Keratinocyte (primary cell): ENCODE results near the gene P2RX3. TPM values are rescaled to one million over a fixed set of nuclear protein-coding genes. Genes with fewer than 3 reads are reported as not detected.
A peak's percentile ranks its signal among the peaks of the same experiment; 100 is the strongest.

Source experiments
- DNase-seq: peaks from one replicate; pipeline ENCODE4 v3.0.0-alpha.2; 2011; ENCODE audit warnings: low read depth, missing footprints, low spot score
- FAIRE-seq: peaks from 2 replicates; lab custom pipeline; 2011; peaks lifted over from hg19 to GRCh38; lab: Jason Lieb, UNC
- H2AFZ ChIP-seq: 2 replicates; pipeline ENCODE4 v1.6.0; 2012; ENCODE audit warnings: low read length, control low read depth, inconsistent platforms; ENCODE audit not compliant: control insufficient read depth
- H3K27ac ChIP-seq: 2 replicates; pipeline ENCODE4 v1.5.1; 2011; ENCODE audit warnings: low read length; ENCODE audit not compliant: control insufficient read depth, insufficient read depth
- H3K27me3 ChIP-seq: 3 replicates; pipeline ENCODE4 v1.6.0; 2011; ENCODE audit warnings: low read length; ENCODE audit not compliant: control insufficient read depth, insufficient read depth; ENCODE audit errors: extremely low read depth
- H3K36me3 ChIP-seq, 2 experiments: 2 replicates in 1 of 2; 3 replicates in 1 of 2; pipeline ENCODE4 v1.5.1; 2011; ENCODE audit warnings: low read length in 2 of 2, mild to moderate bottlenecking in 1 of 2; ENCODE audit not compliant: control insufficient read depth in 2 of 2, insufficient read depth in 2 of 2; ENCODE audit errors: extremely low read depth in 1 of 2
- H3K4me1 ChIP-seq: 3 replicates; pipeline ENCODE4 v1.5.1; 2011; ENCODE audit warnings: low read length; ENCODE audit not compliant: control insufficient read depth, insufficient read depth; ENCODE audit errors: extremely low read depth
- H3K4me2 ChIP-seq: 3 replicates; pipeline ENCODE4 v1.6.0; 2011; ENCODE audit warnings: low read depth, low read length; ENCODE audit not compliant: control insufficient read depth, insufficient read depth; ENCODE audit errors: extremely low read depth
- H3K4me3 ChIP-seq, 3 experiments: fragments of 200-600 bp in 1 of 3; sonication (generic) in 1 of 3; 2 replicates in 2 of 3; 3 replicates in 1 of 3; pipeline ENCODE4 v1.5.1; 2011 to 2016; ENCODE audit warnings: low read length in 3 of 3, mild to moderate bottlenecking in 3 of 3, control low read depth in 2 of 3, inconsistent platforms in 1 of 3, low read depth in 1 of 3, mixed read lengths in 1 of 3, mixed run types in 1 of 3, moderate library complexity in 1 of 3; ENCODE audit not compliant: control insufficient read depth in 2 of 3, insufficient read depth in 2 of 3; ENCODE audit errors: extremely low read depth in 1 of 3
- H3K79me2 ChIP-seq: 2 replicates; pipeline ENCODE4 v1.6.0; 2012; ENCODE audit warnings: low read length; ENCODE audit not compliant: control insufficient read depth, insufficient read depth
- H3K9ac ChIP-seq: 3 replicates; pipeline ENCODE4 v1.6.0; 2011; ENCODE audit warnings: low read length; ENCODE audit not compliant: control insufficient read depth, insufficient read depth; ENCODE audit errors: extremely low read depth
- H3K9me1 ChIP-seq: 3 replicates; pipeline ENCODE4 v1.6.0; 2011; ENCODE audit warnings: low read length; ENCODE audit not compliant: control insufficient read depth, insufficient read depth; ENCODE audit errors: extremely low read depth
- H3K9me3 ChIP-seq: 2 replicates; pipeline ENCODE4 v1.5.1; 2012; ENCODE audit warnings: low read depth, low read length; ENCODE audit not compliant: control insufficient read depth
- H4K20me1 ChIP-seq: 3 replicates; pipeline ENCODE4 v1.6.0; 2011; ENCODE audit warnings: low read length; ENCODE audit not compliant: control insufficient read depth, insufficient read depth; ENCODE audit errors: extremely low read depth
- CTCF ChIP-seq, 3 experiments: IDR thresholded peaks in 1 of 3; conservative IDR thresholded peaks in 1 of 3; optimal IDR thresholded peaks in 1 of 3; 2 replicates in 2 of 3; 3 replicates in 1 of 3; pipeline versions ENCODE3 to v1.5.1; 2011; ENCODE audit warnings: low read length in 3 of 3, mild to moderate bottlenecking in 3 of 3, moderate library complexity in 2 of 3, control low read depth in 1 of 3, inconsistent platforms in 1 of 3; ENCODE audit not compliant: insufficient read depth in 2 of 3; ENCODE audit errors: extremely low read depth in 1 of 3
- EZH2 ChIP-seq: IDR thresholded peaks from one replicate; pipeline ENCODE4 v1.6.1; 2012; ENCODE audit warnings: inconsistent platforms, mild to moderate bottlenecking, low read length, moderate library complexity
- dilution Hi-C: fragments of 300-500 bp; cut with MboI; formaldehyde crosslinking; loops from one replicate; pipeline ENCODE4 v1.7.0; 2020; ENCODE audit warnings: low sequenced_read_pairs; ENCODE audit not compliant: extremely low pct_ligation_motif_present
- polyA plus RNA-seq, 5 experiments: library from polyadenylated mRNA; depleted of rRNA in 3 of 5; stranded (reverse) in 3 of 5; stranded (forward) in 1 of 5; unstranded in 1 of 5; fragments of >200 nt; gene quantifications; 1 replicate in 1 of 5; 2 replicates in 3 of 5; 3 replicates in 1 of 5; pipeline versions ENCODE4 v1.2.1 to v1.2.3, GENCODE V29; 2011 to 2012; ENCODE audit warnings: missing spikeins in 2 of 5, low read depth in 1 of 5, low replicate concordance in 1 of 5

P2RX3 gene
- polyA plus RNA-seq, 1 donor (not counting 4 experiments of a cell fraction or from before 2014, with no cell fraction given) = not detected

DNA sequence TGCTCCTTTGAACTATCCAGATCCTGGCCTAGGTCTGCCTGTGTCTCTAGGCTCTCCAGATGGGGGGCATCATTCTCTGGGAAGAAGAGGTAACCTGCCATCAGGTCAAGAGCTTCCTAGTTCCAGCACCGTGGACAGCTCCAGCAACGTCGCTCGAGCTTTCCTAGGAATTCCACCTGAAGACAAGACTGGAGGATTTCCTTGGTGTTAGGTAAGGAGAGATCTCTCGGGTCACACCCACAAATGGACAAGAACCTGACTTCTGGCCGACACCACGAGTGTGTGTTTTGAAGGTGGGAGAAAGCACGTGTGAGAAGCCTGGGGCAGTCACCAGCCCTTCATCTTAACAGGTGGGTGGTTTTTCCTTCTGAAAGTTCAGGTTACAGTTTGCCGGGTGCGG lies 41.6 kb downstream of the P2RX3 start:
- no peak overlapping the region for H3K9ac ChIP-seq
- peak; percentile 70 for FAIRE-seq
- no peaks in the 10 kb centered on the region for H3K9me1 ChIP-seq
- H3K27me3 ChIP-seq = no peaks in the 10 kb centered on the region
- no peaks in the 10 kb centered on the region for H4K20me1 ChIP-seq
- H3K27ac ChIP-seq = no peak overlapping the region
- DNase-seq = no peak
- H3K4me2 ChIP-seq = no peak overlapping the region
- H3K4me3 ChIP-seq = no peak overlapping the region
- no peak for TF ChIP-seq CTCF (optimal IDR thresholded peaks at IDR 0.05 in 1 of 3, IDR thresholded peaks at IDR 0.05 in 1 of 3, conservative IDR thresholded peaks at IDR 0.05 in 1 of 3; ENCODE audit: extremely low read depth in 1 of 3, insufficient read depth in 2 of 3, low read length in 3 of 3)
- TF ChIP-seq EZH2 = no peak
- no peaks in the 10 kb centered on the region for H3K9me3 ChIP-seq
- no peaks in the 10 kb centered on the region for H3K79me2 ChIP-seq
- dilution Hi-C loops = no loop called here
- no peaks in the 10 kb centered on the region for H3K4me1 ChIP-seq
- no peak overlapping the region for H2AFZ ChIP-seq
- H3K36me3 ChIP-seq = no peaks in the 10 kb centered on the region

DNA sequence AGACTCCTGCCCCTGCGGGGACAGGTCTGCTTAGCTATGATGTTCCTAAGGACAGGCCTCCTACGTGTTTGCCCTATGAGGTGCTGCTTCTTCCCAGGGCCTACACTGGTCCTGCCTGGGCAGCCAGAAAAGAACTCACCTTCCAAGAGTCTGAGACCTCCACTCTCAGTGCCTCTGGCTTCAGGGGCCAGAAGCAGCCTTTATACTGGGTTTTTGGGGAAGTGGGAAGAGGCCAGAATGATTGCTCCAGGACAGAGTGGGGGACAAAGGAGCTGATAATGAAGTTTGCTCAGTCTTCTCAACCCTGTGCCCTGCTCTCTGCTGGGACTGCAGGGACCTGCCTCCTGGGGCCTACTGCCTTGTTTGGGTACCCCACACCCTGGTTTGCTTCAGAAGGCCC lies 42.8 kb downstream of the P2RX3 start, which contains the start of gene PRG3:
Gene PRG3, minus strand, starts transcription at position 176 of the 400 bp plus-strand sequence. CDS start 442 bp downstream, outside the sequence.
- H3K79me2 ChIP-seq = no peaks in the 10 kb centered on the region
- no peaks in the 10 kb centered on the region for H3K9me3 ChIP-seq
- H3K4me1 ChIP-seq = no peaks in the 10 kb centered on the region
- FAIRE-seq (no peak), DNase-seq (no peak)
- no peaks in the 10 kb centered on the region for H3K36me3 ChIP-seq
- H2AFZ ChIP-seq = no peak within 1 kb of the TSS
- no peaks in the 10 kb centered on the region for H4K20me1 ChIP-seq
- no peak within 1 kb of the TSS for H3K4me3 ChIP-seq
- no peak within 1 kb of the TSS for H3K9ac ChIP-seq
- TF ChIP-seq CTCF (optimal IDR thresholded peaks at IDR 0.05 in 1 of 3, IDR thresholded peaks at IDR 0.05 in 1 of 3, conservative IDR thresholded peaks at IDR 0.05 in 1 of 3; ENCODE audit: extremely low read depth in 1 of 3, insufficient read depth in 2 of 3, low read length in 3 of 3) = no peak
- no peak for TF ChIP-seq EZH2
- H3K27me3 ChIP-seq = no peaks in the 10 kb centered on the region
- no peaks in the 10 kb centered on the region for H3K9me1 ChIP-seq
- no peak within 1 kb of the TSS for H3K27ac ChIP-seq
- dilution Hi-C loops = no loop called here
- no peak within 1 kb of the TSS for H3K4me2 ChIP-seq
